Cardiac muscle cell (in vitro differentiated cells and primary cell): ENCODE data around the gene ITGB2. TPM values are rescaled to one million over a fixed set of nuclear protein-coding genes. Genes with fewer than 3 reads are reported as not detected.

Experiments
- DNase-seq, 2 donors: peaks; one replicate each; pipeline versions ENCODE4 v3.0.0 to v3.0.0-alpha.2; 2010 to 2017; ENCODE audit warnings: low read depth in 1 of 2, low spot score in 1 of 2
- H3K27ac ChIP-seq: fragments of 200-600 bp; sonication (generic); 2 replicates; pipeline ENCODE4 v1.5.1; 2016
- H3K27me3 ChIP-seq: fragments of 200-600 bp; sonication (generic); 2 replicates; pipeline ENCODE4 v1.6.0; 2016; ENCODE audit warnings: control low read depth
- H3K36me3 ChIP-seq: fragments of 200-600 bp; sonication (generic); 2 replicates; pipeline ENCODE4 v1.5.1; 2016; ENCODE audit warnings: control low read depth
- H3K4me1 ChIP-seq: fragments of 200-600 bp; sonication (generic); 2 replicates; pipeline ENCODE4 v1.8.1; 2017; ENCODE audit warnings: low read depth, mild to moderate bottlenecking, mixed run types
- H3K4me3 ChIP-seq: fragments of 200-600 bp; sonication (generic); 2 replicates; pipeline ENCODE4 v1.5.1; 2016; ENCODE audit warnings: mild to moderate bottlenecking
- H3K9me3 ChIP-seq: fragments of 200-600 bp; sonication (generic); 2 replicates; pipeline ENCODE4 v1.5.1; 2017; ENCODE audit warnings: low read depth, mild to moderate bottlenecking, control low read depth
- CTCF ChIP-seq: IDR thresholded peaks from 2 replicates; pipeline ENCODE4 v1.5.1; 2012; ENCODE audit warnings: low read depth, mild to moderate bottlenecking, low read length
- polyA plus RNA-seq: library from polyadenylated mRNA; unstranded; fragments of >200 nt; fragmentation: Nextera tagmentation; extraction: Ambion mirVana; gene quantifications from 2 replicates; pipeline ENCODE4 v1.2.1, GENCODE V29; 2016
- total RNA-seq: library from RNA; depleted of rRNA; stranded (reverse); fragments of >200 nt; gene quantifications from 2 replicates; pipeline ENCODE4 v1.2.3, GENCODE V29; 2016

Gene ITGB2
- total and polyA plus RNA-seq, 2 experiments from 2014 or later: 0.27 to 0.57 TPM

GRCh38 chr21:44941567-44941966, 20.9 kb upstream of the ITGB2 start:
- Histone ChIP-seq H3K4me1 (peaks cover 9% of the 10 kb centered on the region), H3K9me3 (no peaks in the 10 kb centered on the region), H3K27ac (no peak overlapping the region), H3K36me3 (peaks cover 6% of the 10 kb centered on the region), H3K4me3 (no peak overlapping the region), H3K27me3 (no peaks in the 10 kb centered on the region)
- no peak for DNase-seq
- TF ChIP-seq CTCF: no peak

GRCh38 chr21:44940116-44940631, 19.5 kb upstream of the ITGB2 start:
- no peak for TF ChIP-seq CTCF
- Histone ChIP-seq H3K36me3 (peaks cover 6% of the 10 kb centered on the region), H3K4me1 (peaks cover 9% of the 10 kb centered on the region), H3K9me3 (no peaks in the 10 kb centered on the region), H3K27me3 (no peaks in the 10 kb centered on the region), H3K4me3 (peak overlapping the region; percentile 55), H3K27ac (peak overlapping the region; percentile 9)
- peak in 1 of 2 donors; percentile 46 for DNase-seq

- Histone ChIP-seq H3K9me3 (no peaks in the 10 kb centered on the region), H3K4me3 (peak within 1 kb of the TSS; percentile 55), H3K27me3 (peaks cover 1% of the 10 kb centered on the region), H3K4me1 (peaks cover 9% of the 10 kb centered on the region), H3K27ac (peak within 1 kb of the TSS; percentile 9), H3K36me3 (peaks cover 6% of the 10 kb centered on the region)
- no peak for TF ChIP-seq CTCF
- peak; percentile 86 to 89 for DNase-seq
These were observed 18.9 kb upstream of the ITGB2 start, which contains the start of gene SLX9 for GRCh38 chr21:44939532-44940115. Gene SLX9, plus strand, starts transcription at chr21:44940029. Its CDS starts 29 bp downstream, at chr21:44940058.

- Histone ChIP-seq H3K9me3 (no peaks in the 10 kb centered on the region), H3K36me3 (peaks cover 3% of the 10 kb centered on the region), H3K27me3 (peaks cover 8% of the 10 kb centered on the region), H3K4me1 (peaks cover 9% of the 10 kb centered on the region), H3K27ac (no peak overlapping the region), H3K4me3 (peak overlapping the region; percentile 55)
- TF ChIP-seq CTCF: no peak
- DNase-seq: no peak
These were observed 18.3 kb upstream of the ITGB2 start for GRCh38 chr21:44938772-44939531.

- H3K36me3 ChIP-seq: no peaks in the 10 kb centered on the region
- DNase-seq: no peak
- no peaks in the 10 kb centered on the region for H3K9me3 ChIP-seq
- peaks cover 42% of the 10 kb centered on the region for H3K27me3 ChIP-seq
- no peak for TF ChIP-seq CTCF
- no peak overlapping the region for H3K4me3 ChIP-seq
- H3K4me1 ChIP-seq: peaks cover 11% of the 10 kb centered on the region
- no peak overlapping the region for H3K27ac ChIP-seq
These were observed 14.8 kb upstream of the ITGB2 start for GRCh38 chr21:44935533-44935927.
